Keratinocyte (primary cell): ENCODE measurements around the gene BHLHE40. TPM values are rescaled to one million over a fixed set of nuclear protein-coding genes. Genes with fewer than 3 reads are reported as not detected.

Experiments used
- DNase-seq: peaks from one replicate; pipeline ENCODE4 v3.0.0-alpha.2; 2011; ENCODE audit warnings: low read depth, missing footprints, low spot score
- FAIRE-seq: peaks from 2 replicates; lab custom pipeline; 2011; peaks lifted over from hg19 to GRCh38; lab: Jason Lieb, UNC
- H2AFZ ChIP-seq: 2 replicates; pipeline ENCODE4 v1.6.0; 2012; ENCODE audit warnings: low read length, control low read depth, inconsistent platforms; ENCODE audit not compliant: control insufficient read depth
- H3K27ac ChIP-seq: 2 replicates; pipeline ENCODE4 v1.5.1; 2011; ENCODE audit warnings: low read length; ENCODE audit not compliant: control insufficient read depth, insufficient read depth
- H3K27me3 ChIP-seq: 3 replicates; pipeline ENCODE4 v1.6.0; 2011; ENCODE audit warnings: low read length; ENCODE audit not compliant: control insufficient read depth, insufficient read depth; ENCODE audit errors: extremely low read depth
- H3K36me3 ChIP-seq, 2 experiments: 2 replicates in 1 of 2; 3 replicates in 1 of 2; pipeline ENCODE4 v1.5.1; 2011; ENCODE audit warnings: low read length in 2 of 2, mild to moderate bottlenecking in 1 of 2; ENCODE audit not compliant: control insufficient read depth in 2 of 2, insufficient read depth in 2 of 2; ENCODE audit errors: extremely low read depth in 1 of 2
- H3K4me1 ChIP-seq: 3 replicates; pipeline ENCODE4 v1.5.1; 2011; ENCODE audit warnings: low read length; ENCODE audit not compliant: control insufficient read depth, insufficient read depth; ENCODE audit errors: extremely low read depth
- H3K4me2 ChIP-seq: 3 replicates; pipeline ENCODE4 v1.6.0; 2011; ENCODE audit warnings: low read depth, low read length; ENCODE audit not compliant: control insufficient read depth, insufficient read depth; ENCODE audit errors: extremely low read depth
- H3K4me3 ChIP-seq, 3 experiments: fragments of 200-600 bp in 1 of 3; sonication (generic) in 1 of 3; 2 replicates in 2 of 3; 3 replicates in 1 of 3; pipeline ENCODE4 v1.5.1; 2011 to 2016; ENCODE audit warnings: low read length in 3 of 3, mild to moderate bottlenecking in 3 of 3, control low read depth in 2 of 3, inconsistent platforms in 1 of 3, low read depth in 1 of 3, mixed read lengths in 1 of 3, mixed run types in 1 of 3, moderate library complexity in 1 of 3; ENCODE audit not compliant: control insufficient read depth in 2 of 3, insufficient read depth in 2 of 3; ENCODE audit errors: extremely low read depth in 1 of 3
- H3K79me2 ChIP-seq: 2 replicates; pipeline ENCODE4 v1.6.0; 2012; ENCODE audit warnings: low read length; ENCODE audit not compliant: control insufficient read depth, insufficient read depth
- H3K9ac ChIP-seq: 3 replicates; pipeline ENCODE4 v1.6.0; 2011; ENCODE audit warnings: low read length; ENCODE audit not compliant: control insufficient read depth, insufficient read depth; ENCODE audit errors: extremely low read depth
- H3K9me1 ChIP-seq: 3 replicates; pipeline ENCODE4 v1.6.0; 2011; ENCODE audit warnings: low read length; ENCODE audit not compliant: control insufficient read depth, insufficient read depth; ENCODE audit errors: extremely low read depth
- H3K9me3 ChIP-seq: 2 replicates; pipeline ENCODE4 v1.5.1; 2012; ENCODE audit warnings: low read depth, low read length; ENCODE audit not compliant: control insufficient read depth
- H4K20me1 ChIP-seq: 3 replicates; pipeline ENCODE4 v1.6.0; 2011; ENCODE audit warnings: low read length; ENCODE audit not compliant: control insufficient read depth, insufficient read depth; ENCODE audit errors: extremely low read depth
- CTCF ChIP-seq, 3 experiments: IDR thresholded peaks in 1 of 3; conservative IDR thresholded peaks in 1 of 3; optimal IDR thresholded peaks in 1 of 3; 2 replicates in 2 of 3; 3 replicates in 1 of 3; pipeline versions ENCODE3 to v1.5.1; 2011; ENCODE audit warnings: low read length in 3 of 3, mild to moderate bottlenecking in 3 of 3, moderate library complexity in 2 of 3, control low read depth in 1 of 3, inconsistent platforms in 1 of 3; ENCODE audit not compliant: insufficient read depth in 2 of 3; ENCODE audit errors: extremely low read depth in 1 of 3
- EZH2 ChIP-seq: IDR thresholded peaks from one replicate; pipeline ENCODE4 v1.6.1; 2012; ENCODE audit warnings: inconsistent platforms, mild to moderate bottlenecking, low read length, moderate library complexity
- dilution Hi-C: fragments of 300-500 bp; cut with MboI; formaldehyde crosslinking; loops from one replicate; pipeline ENCODE4 v1.7.0; 2020; ENCODE audit warnings: low sequenced_read_pairs; ENCODE audit not compliant: extremely low pct_ligation_motif_present
- polyA plus RNA-seq, 5 experiments: library from polyadenylated mRNA; depleted of rRNA in 3 of 5; stranded (reverse) in 3 of 5; stranded (forward) in 1 of 5; unstranded in 1 of 5; fragments of >200 nt; gene quantifications; 1 replicate in 1 of 5; 2 replicates in 3 of 5; 3 replicates in 1 of 5; pipeline versions ENCODE4 v1.2.1 to v1.2.3, GENCODE V29; 2011 to 2012; ENCODE audit warnings: missing spikeins in 2 of 5, low read depth in 1 of 5, low replicate concordance in 1 of 5

BHLHE40 gene
- polyA plus RNA-seq, 1 donor (not counting 4 experiments of a cell fraction or from before 2014, with no cell fraction given) = 95.7 TPM

DNA sequence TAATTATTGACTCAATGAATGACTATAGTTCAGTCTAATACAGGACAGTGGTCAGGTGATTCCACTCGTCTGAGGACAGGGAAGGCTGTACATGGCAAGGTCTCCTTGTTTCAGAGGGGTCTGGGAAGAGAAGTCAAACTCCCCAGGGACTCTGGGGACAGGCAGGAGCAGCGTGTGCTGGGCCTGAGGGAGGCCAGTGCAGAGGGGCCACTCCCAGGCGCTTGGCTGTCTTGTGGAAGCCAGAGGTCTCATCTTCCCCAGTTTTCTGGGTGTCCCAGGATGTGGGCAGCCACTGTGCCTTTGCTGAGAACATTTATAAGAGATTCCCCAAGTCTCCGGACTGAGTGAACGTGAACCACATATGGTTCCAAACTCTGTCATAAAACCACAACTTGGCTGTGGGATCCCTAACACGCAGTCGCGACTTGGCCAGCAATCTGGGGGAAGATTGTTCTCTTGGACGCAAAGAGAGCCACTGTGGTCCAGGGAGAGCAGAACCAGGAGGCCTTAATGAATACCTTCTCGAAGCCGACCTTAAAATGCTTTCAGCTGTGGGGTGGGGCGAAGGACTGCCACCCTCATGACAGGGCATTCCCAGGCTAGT, 30.4 kb downstream of the BHLHE40 start:
- Histone ChIP-seq H3K4me1 (peaks cover 41% of the 10 kb centered on the region), H3K9me3 (no peaks in the 10 kb centered on the region), H3K9ac (no peak overlapping the region), H3K4me3 (no peak overlapping the region), H3K27ac (no peak overlapping the region), H3K27me3 (no peaks in the 10 kb centered on the region), H3K9me1 (no peaks in the 10 kb centered on the region), H3K36me3 (no peaks in the 10 kb centered on the region), H3K4me2 (no peak overlapping the region), H2AFZ (no peak overlapping the region), H4K20me1 (no peaks in the 10 kb centered on the region), H3K79me2 (no peaks in the 10 kb centered on the region)
- no peak for TF ChIP-seq CTCF (optimal IDR thresholded peaks at IDR 0.05 in 1 of 3, IDR thresholded peaks at IDR 0.05 in 1 of 3, conservative IDR thresholded peaks at IDR 0.05 in 1 of 3; ENCODE audit: extremely low read depth in 1 of 3, insufficient read depth in 2 of 3, low read length in 3 of 3)
- TF ChIP-seq EZH2 = no peak
- dilution Hi-C loops = no loop called here
- FAIRE-seq (no peak), DNase-seq (no peak)

- H3K27me3 ChIP-seq = no peaks in the 10 kb centered on the region
- TF ChIP-seq CTCF (optimal IDR thresholded peaks at IDR 0.05 in 1 of 3, IDR thresholded peaks at IDR 0.05 in 1 of 3, conservative IDR thresholded peaks at IDR 0.05 in 1 of 3; ENCODE audit: extremely low read depth in 1 of 3, insufficient read depth in 2 of 3, low read length in 3 of 3) (no peak), EZH2 (no peak)
- DNase-seq = no peak
- no peaks in the 10 kb centered on the region for H3K9me3 ChIP-seq
- dilution Hi-C loops = no loop called here
- H2AFZ ChIP-seq = no peak overlapping the region
- no peaks in the 10 kb centered on the region for H4K20me1 ChIP-seq
- no peak overlapping the region for H3K27ac ChIP-seq
- H3K4me2 ChIP-seq = no peak overlapping the region
- no peaks in the 10 kb centered on the region for H3K79me2 ChIP-seq
- no peaks in the 10 kb centered on the region for H3K36me3 ChIP-seq
- no peak overlapping the region for H3K9ac ChIP-seq
- FAIRE-seq = no peak
- no peak overlapping the region for H3K4me3 ChIP-seq
- peaks cover 36% of the 10 kb centered on the region for H3K4me1 ChIP-seq
- no peaks in the 10 kb centered on the region for H3K9me1 ChIP-seq
These were observed 30.9 kb downstream of the BHLHE40 start for GRCh38 chr3:5010140-5010539.
